Measurements from ENCODE around the gene MGA. TPM values are rescaled to one million over a fixed set of nuclear protein-coding genes. Genes with fewer than 3 reads are reported as not detected.

The MGA gene
- total and polyA plus RNA-seq, 8 donors = 2.1 to 75.2 (median 21.4) TPM

DNA sequence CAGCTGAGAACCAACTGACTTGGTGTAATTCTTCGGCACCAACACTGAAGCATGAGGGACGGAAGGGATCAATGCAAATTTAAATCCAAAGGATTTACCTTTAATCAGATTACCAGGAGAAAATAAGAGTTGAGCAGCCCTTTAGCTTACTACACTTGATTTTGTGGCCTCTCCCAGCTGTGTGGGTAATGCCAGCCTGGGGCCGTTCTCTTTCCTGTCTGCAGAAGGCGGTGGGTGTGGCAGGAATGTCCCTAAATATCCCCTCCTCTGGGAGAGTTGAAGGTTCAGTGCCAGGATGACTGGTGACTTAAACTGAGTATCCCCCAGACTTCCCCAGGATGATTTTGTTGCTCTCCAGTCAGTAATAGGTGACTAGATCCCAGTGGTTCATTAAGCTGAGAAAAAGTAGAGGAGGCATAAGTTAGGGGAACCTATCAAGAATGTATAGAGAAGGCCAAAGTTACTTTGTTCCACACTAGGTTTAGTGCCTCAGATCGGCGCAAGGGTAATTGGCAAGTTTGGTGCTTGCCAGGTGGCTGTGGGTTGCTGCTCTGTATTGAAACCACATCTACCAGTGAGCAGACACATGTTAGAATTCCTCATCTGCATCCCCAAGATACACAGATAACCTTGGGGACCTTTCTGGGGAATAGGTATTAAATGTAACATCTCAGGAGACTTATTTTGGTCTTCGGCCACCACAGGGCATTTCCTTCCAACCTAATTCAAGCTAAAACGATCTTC lies 137.2 kb downstream of the MGA start:
- peaks cover 0 to 30% (median 26%) of the 10 kb centered on the region in 4 donors for H3K36me3 ChIP-seq
- H3K4me3 ChIP-seq = no peak overlapping the region
- TF ChIP-seq POLR2AphosphoS5 (IDR thresholded peaks at IDR 0.05) (no peak), EP300 (IDR thresholded peaks at IDR 0.05) (no peak), POLR2A (IDR thresholded peaks at IDR 0.05) (no peak)
- TF ChIP-seq, protein P1, sequence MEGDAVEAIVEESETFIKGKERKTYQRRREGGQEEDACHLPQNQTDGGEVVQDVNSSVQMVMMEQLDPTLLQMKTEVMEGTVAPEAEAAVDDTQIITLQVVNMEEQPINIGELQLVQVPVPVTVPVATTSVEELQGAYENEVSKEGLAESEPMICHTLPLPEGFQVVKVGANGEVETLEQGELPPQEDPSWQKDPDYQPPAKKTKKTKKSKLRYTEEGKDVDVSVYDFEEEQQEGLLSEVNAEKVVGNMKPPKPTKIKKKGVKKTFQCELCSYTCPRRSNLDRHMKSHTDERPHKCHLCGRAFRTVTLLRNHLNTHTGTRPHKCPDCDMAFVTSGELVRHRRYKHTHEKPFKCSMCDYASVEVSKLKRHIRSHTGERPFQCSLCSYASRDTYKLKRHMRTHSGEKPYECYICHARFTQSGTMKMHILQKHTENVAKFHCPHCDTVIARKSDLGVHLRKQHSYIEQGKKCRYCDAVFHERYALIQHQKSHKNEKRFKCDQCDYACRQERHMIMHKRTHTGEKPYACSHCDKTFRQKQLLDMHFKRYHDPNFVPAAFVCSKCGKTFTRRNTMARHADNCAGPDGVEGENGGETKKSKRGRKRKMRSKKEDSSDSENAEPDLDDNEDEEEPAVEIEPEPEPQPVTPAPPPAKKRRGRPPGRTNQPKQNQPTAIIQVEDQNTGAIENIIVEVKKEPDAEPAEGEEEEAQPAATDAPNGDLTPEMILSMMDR (IDR thresholded peaks at IDR 0.05) = no peak
- no peaks in the 10 kb centered on the region for H3K27me3 ChIP-seq
- no peak for DNase-seq
- no peaks in the 10 kb centered on the region for H3K9me3 ChIP-seq
- 70 to 81% (median 79%) methylated on average over 8 of the region's 8 CpGs for WGBS, 5 donors
- peaks cover 15 to 39% (median 23%) of the 10 kb centered on the region in 4 donors for H3K4me1 ChIP-seq
- intact Hi-C loops (cut with DNase I; ENCODE audit: low total_unique reads) = no loop called here
- H3K27ac ChIP-seq = peak overlapping the region in 3 of 5 donors; percentile 44 to 74 (median 44)

DNA sequence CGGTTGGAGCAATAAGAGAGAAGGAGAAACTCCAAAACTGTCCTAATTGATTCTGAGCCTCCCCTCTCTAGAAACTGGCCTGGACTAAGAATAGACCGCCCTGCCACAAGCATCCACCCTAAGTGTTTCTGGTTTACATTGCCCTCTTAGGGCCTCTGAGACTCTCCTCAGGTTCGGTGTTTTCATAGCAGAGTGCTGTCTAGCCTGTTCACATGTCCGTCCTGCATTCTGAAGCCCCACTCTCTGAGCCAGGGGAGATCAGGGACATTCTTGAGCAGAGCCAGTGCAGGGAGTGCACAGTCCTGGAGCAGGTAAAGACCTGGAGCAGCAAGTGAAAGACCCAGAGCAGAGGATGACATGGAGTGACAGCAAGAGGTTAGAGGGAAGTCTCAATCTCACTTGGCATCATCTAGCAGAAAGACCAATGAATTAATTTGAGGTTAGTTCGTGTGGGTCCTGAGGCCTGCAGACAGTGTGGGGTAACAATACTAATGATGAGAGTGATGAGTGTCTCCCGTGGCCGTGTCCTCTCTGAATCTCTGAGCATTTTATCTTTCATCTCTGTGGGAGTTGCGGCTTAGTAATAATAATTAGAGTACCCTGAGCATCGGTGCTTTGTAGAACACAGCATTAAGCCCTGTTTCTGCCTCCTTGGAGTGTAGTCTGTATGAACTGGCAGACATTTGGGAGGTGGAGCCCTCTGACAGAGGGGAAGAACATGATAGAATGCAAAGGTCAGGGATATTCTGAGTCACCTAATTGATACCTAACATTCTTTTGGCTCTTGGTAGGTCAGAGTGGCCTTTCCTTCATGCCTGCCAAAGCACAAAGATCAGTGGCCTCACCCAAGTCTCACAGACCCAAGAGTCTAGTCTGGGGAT lies 138.6 kb downstream of the MGA start:
- intact Hi-C loops (cut with DNase I; ENCODE audit: low total_unique reads) = no loop called here
- Histone ChIP-seq H3K27me3 (no peaks in the 10 kb centered on the region), H3K27ac (no peak overlapping the region), H3K4me3 (no peak overlapping the region), H3K9me3 (no peaks in the 10 kb centered on the region), H3K36me3 (peaks cover 0 to 30% (median 26%) of the 10 kb centered on the region in 4 donors), H3K4me1 (peaks cover 15 to 31% (median 22%) of the 10 kb centered on the region in 4 donors)
- TF ChIP-seq EP300 (IDR thresholded peaks at IDR 0.05) (no peak), POLR2A (IDR thresholded peaks at IDR 0.05) (no peak), POLR2AphosphoS5 (IDR thresholded peaks at IDR 0.05) (no peak)
- TF ChIP-seq, protein P1 (IDR thresholded peaks at IDR 0.05) = no peak
- 81 to 90% (median 88%) methylated on average over 9 of the region's 9 CpGs for WGBS, 5 donors
- no peak for DNase-seq

DNA sequence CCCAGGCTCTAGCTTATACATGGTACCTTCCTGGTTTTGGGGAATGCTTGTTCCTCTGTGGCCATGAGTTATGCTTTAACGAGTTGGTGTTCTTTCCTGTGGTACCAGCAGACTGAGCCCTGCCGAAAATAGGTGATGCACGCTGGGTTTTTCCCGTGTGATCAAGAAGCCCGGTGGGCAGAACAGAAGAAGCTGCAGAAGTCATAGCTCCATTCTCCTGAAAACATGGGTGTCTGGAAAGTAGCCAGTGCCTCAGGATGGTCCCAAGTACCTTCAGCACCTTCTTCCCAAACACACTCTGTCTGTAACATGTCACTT lies 139.2 kb downstream of the MGA start:
- intact Hi-C loops (cut with DNase I; ENCODE audit: low total_unique reads) = no loop called here
- no peak for DNase-seq
- no peaks in the 10 kb centered on the region for H3K9me3 ChIP-seq
- no peak overlapping the region for H3K4me3 ChIP-seq
- WGBS, 5 donors = 82 to 93% (median 89%) methylated on average over 5 of the region's 5 CpGs
- peaks cover 15 to 36% (median 24%) of the 10 kb centered on the region in 4 donors for H3K4me1 ChIP-seq
- H3K27ac ChIP-seq = no peak overlapping the region
- peaks cover 0 to 30% (median 26%) of the 10 kb centered on the region in 4 donors for H3K36me3 ChIP-seq
- TF ChIP-seq POLR2AphosphoS5 (IDR thresholded peaks at IDR 0.05) (no peak), POLR2A (IDR thresholded peaks at IDR 0.05) (no peak), EP300 (IDR thresholded peaks at IDR 0.05) (no peak)
- TF ChIP-seq, protein P1 (IDR thresholded peaks at IDR 0.05) = no peak
- H3K27me3 ChIP-seq = no peaks in the 10 kb centered on the region

DNA sequence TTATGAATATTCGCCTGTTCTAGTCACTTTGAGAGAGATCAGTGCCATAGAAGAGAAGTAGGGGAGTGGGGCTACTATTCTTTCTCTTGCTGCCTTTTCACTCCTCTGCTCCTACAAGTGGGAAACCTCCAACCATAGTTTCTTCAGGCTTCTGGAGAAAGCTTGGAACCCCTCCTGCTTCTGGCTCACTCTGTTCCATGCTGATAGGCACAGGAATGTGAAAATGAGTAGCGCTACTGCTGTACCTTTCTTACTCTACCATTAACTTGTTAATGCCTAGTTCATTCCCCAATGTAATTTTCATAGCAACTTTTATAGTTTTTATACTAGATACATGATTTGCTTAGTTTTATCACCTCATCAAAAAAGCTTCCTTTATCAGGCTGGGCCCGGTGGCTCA lies 141.0 kb downstream of the MGA start:
- Histone ChIP-seq H3K4me3 (no peak overlapping the region), H3K4me1 (peaks cover 10 to 40% (median 25%) of the 10 kb centered on the region in 4 donors), H3K9me3 (no peaks in the 10 kb centered on the region), H3K36me3 (peaks cover 0 to 36% (median 29%) of the 10 kb centered on the region in 4 donors), H3K27ac (no peak overlapping the region), H3K27me3 (no peaks in the 10 kb centered on the region)
- WGBS, 5 donors = 88 to 94% (median 89%) methylated on average over 3 of the region's 3 CpGs
- TF ChIP-seq, protein P1 (IDR thresholded peaks at IDR 0.05) = no peak
- TF ChIP-seq POLR2AphosphoS5 (IDR thresholded peaks at IDR 0.05) = no peak
- no peak for TF ChIP-seq POLR2A (IDR thresholded peaks at IDR 0.05)
- TF ChIP-seq EP300 (IDR thresholded peaks at IDR 0.05) = no peak
- intact Hi-C loops (cut with DNase I; ENCODE audit: low total_unique reads) = no loop called here
- no peak for DNase-seq

Measured in stomach (tissue), 9 donors.